Hepatocyte (in vitro differentiated cells): ENCODE results near the gene CDK18. TPM values are rescaled to one million over a fixed set of nuclear protein-coding genes. Genes with fewer than 3 reads are reported as not detected.

ENCODE experiments used
- DNase-seq: peaks from one replicate; pipeline ENCODE4 v3.0.0-alpha.2; 2016; ENCODE audit warnings: low spot score
- H2AFZ ChIP-seq: fragments of 200-600 bp; sonication (generic); 2 replicates; pipeline ENCODE4 v1.6.0; 2016; ENCODE audit warnings: antibody characterized with exemption, mild to moderate bottlenecking
- H3K27ac ChIP-seq: fragments of 200-600 bp; sonication (generic); 2 replicates; pipeline ENCODE4 v1.5.1; 2016; ENCODE audit warnings: mild to moderate bottlenecking
- H3K27me3 ChIP-seq: fragments of 200-600 bp; sonication (generic); 2 replicates; pipeline ENCODE4 v1.6.1; 2016
- H3K36me3 ChIP-seq: fragments of 200-600 bp; sonication (generic); replicated peaks from 2 replicates; pipeline ENCODE4 v1.5.1; 2016; ENCODE audit warnings: low read depth; ENCODE audit not compliant: insufficient read depth
- H3K4me1 ChIP-seq: fragments of 200-600 bp; sonication (generic); 2 replicates; pipeline ENCODE4 v1.5.1; 2016; ENCODE audit warnings: mild to moderate bottlenecking, moderate library complexity; ENCODE audit not compliant: insufficient read depth
- H3K4me2 ChIP-seq: fragments of 200-600 bp; sonication (generic); 2 replicates; pipeline ENCODE4 v1.6.0; 2016
- H3K4me3 ChIP-seq: fragments of 200-600 bp; sonication (generic); 2 replicates; pipeline ENCODE4 v1.5.1; 2016; ENCODE audit warnings: mild to moderate bottlenecking
- H3K79me2 ChIP-seq: fragments of 200-600 bp; sonication (generic); 2 replicates; pipeline ENCODE4 v1.6.0; 2017; ENCODE audit warnings: mild to moderate bottlenecking
- H3K9me2 ChIP-seq: fragments of 200-600 bp; sonication (generic); replicated peaks from 2 replicates; pipeline ENCODE4 v1.6.0; 2017; ENCODE audit warnings: mild to moderate bottlenecking; ENCODE audit not compliant: insufficient read depth
- H3K9me3 ChIP-seq: fragments of 200-600 bp; sonication (generic); 2 replicates; pipeline ENCODE4 v1.5.1; 2016; ENCODE audit warnings: low read depth, mild to moderate bottlenecking
- H4K20me1 ChIP-seq: fragments of 200-600 bp; sonication (generic); 2 replicates; pipeline ENCODE4 v1.6.0; 2016; ENCODE audit warnings: mild to moderate bottlenecking; ENCODE audit not compliant: insufficient read depth, poor library complexity, severe bottlenecking
- EZH2 ChIP-seq: fragments of 200-600 bp; sonication (generic); IDR thresholded peaks from 2 replicates; pipeline ENCODE4 v1.6.1; 2016; ENCODE audit warnings: antibody characterized with exemption, mild to moderate bottlenecking, borderline replicate concordance
- EZH2phosphoT487 ChIP-seq: fragments of 200-600 bp; sonication (generic); IDR thresholded peaks from one replicate; pipeline ENCODE4 v1.6.1; 2018; ENCODE audit warnings: antibody characterized with exemption, mild to moderate bottlenecking, low read depth, moderate library complexity; ENCODE audit not compliant: unreplicated experiment, severe bottlenecking
- WGBS: methylation state at CpG from one replicate; pipeline ENCODE4 v1.1.6; 2016; ENCODE audit warnings: low lambda C conversion rate; ENCODE audit errors: missing lambda C conversion rate; 5-methylcytosine and 5-hydroxymethylcytosine counted together
- polyA plus RNA-seq: library from polyadenylated mRNA; unstranded; fragments of >200 nt; fragmentation: Nextera tagmentation; extraction: Ambion mirVana; gene quantifications from 2 replicates; pipeline ENCODE4 v1.2.1, GENCODE V29; 2016
- total RNA-seq: library from RNA; depleted of rRNA; stranded (reverse); fragments of >200 nt; gene quantifications from 2 replicates; pipeline ENCODE4 v1.2.3, GENCODE V29; 2014
- TF ChIP-seq, protein P1 (sequence below): fragments of 200-600 bp; sonication (generic); IDR thresholded peaks from 2 replicates; pipeline ENCODE4 v1.5.1; 2016; ENCODE audit warnings: antibody characterized with exemption, mild to moderate bottlenecking; ENCODE audit not compliant: poor library complexity

CDK18 gene
- total and polyA plus RNA-seq, 2 experiments from 2014 or later: 8.0 to 16.7 TPM

DNA sequence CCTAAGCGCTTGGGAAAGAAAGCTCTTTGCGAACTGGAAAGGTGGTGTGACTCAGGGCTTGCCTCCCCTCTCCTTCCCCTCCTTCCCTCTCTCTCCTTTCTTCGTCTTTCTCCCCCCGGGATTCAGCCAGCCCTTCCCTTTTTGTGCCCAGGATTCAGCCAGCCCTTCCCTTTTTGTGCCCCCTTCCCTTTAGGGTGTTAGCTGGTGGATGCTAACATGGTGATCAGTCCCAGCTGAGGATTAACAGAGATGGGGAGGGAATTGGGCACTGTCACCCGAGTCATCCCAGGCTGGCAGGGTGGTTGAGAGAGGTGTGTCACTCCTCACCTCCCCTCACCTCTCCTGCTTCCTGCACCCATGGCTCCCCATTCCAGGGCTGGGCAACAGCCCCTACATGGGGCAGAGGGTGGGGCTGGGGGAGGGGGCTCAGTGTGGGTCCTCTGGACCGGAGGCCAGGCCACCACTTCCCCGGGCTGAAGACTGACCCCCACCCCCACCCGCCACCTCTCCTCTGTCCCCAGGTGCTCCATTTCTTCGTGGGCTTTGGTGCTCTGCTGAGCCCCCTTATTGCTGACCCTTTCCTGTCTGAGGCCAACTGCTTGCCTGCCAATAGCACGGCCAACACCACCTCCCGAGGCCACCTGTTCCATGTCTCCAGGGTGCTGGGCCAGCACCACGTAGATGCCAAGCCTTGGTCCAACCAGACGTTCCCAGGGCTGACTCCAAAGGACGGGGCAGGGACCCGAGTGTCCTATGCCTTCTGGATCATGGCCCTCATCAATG, 75.9 kb downstream of the CDK18 start:
- peaks cover 11% of the 10 kb centered on the region for H3K4me1 ChIP-seq
- TF ChIP-seq EZH2 (no peak), EZH2phosphoT487 (no peak)
- TF ChIP-seq, protein P1, sequence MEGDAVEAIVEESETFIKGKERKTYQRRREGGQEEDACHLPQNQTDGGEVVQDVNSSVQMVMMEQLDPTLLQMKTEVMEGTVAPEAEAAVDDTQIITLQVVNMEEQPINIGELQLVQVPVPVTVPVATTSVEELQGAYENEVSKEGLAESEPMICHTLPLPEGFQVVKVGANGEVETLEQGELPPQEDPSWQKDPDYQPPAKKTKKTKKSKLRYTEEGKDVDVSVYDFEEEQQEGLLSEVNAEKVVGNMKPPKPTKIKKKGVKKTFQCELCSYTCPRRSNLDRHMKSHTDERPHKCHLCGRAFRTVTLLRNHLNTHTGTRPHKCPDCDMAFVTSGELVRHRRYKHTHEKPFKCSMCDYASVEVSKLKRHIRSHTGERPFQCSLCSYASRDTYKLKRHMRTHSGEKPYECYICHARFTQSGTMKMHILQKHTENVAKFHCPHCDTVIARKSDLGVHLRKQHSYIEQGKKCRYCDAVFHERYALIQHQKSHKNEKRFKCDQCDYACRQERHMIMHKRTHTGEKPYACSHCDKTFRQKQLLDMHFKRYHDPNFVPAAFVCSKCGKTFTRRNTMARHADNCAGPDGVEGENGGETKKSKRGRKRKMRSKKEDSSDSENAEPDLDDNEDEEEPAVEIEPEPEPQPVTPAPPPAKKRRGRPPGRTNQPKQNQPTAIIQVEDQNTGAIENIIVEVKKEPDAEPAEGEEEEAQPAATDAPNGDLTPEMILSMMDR: no peak
- H4K20me1 ChIP-seq: no peaks in the 10 kb centered on the region
- H3K9me2 ChIP-seq: no peaks in the 10 kb centered on the region
- H3K9me3 ChIP-seq: no peaks in the 10 kb centered on the region
- H2AFZ ChIP-seq: no peak overlapping the region
- H3K4me3 ChIP-seq: no peak overlapping the region
- no peak overlapping the region for H3K4me2 ChIP-seq
- no peaks in the 10 kb centered on the region for H3K79me2 ChIP-seq
- peaks cover 27% of the 10 kb centered on the region for H3K27me3 ChIP-seq
- no peaks in the 10 kb centered on the region for H3K36me3 ChIP-seq
- H3K27ac ChIP-seq: no peak overlapping the region
- no peak for DNase-seq
- 81% methylated on average over 11 of the region's 15 CpGs for WGBS

DNA sequence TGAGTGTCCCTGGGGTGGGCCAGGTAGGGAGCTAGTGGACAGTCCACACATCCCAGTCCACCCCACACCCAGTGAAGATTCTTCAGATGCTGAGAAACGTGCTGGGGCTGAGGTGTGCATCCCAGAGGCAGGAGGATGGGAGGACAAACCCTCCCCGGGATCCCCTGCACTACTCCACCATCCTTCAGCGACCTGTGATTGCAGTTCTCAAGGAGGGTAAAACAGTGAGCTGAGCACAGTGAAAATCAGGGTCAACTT, 76.4 kb downstream of the CDK18 start:
- no peaks in the 10 kb centered on the region for H4K20me1 ChIP-seq

DNA sequence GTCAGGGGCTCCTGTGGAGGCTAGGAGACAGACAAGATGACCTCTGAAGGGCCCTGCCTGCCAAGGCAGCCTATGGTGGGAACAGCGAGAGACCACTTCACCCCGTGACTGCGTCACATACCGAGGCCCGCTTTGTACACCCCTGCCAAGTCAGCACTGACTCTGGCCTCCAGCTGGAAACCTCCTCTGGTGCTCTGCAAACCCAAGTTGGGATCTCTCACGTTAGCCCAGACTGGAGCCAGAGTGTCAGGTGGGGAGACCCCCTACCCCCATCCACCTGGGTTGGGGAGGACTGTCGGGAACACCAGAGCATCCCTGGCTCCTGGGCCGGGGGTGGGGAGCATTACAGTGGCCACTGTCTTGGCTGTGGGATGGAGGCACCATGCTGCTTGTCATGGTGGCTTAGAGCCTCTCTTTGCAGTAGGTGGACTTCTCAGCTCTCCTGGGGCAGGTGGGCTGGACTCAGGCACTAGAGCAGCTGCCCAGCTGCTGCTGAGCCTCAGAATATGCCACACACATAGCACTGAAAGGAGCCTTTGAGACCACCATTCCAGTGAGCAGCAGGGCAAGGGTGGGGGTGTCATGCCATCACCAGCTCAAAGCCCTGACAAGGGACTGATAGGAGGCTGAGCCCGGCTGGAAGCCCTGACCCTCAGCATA, 77.0 kb downstream of the CDK18 start:
- Histone ChIP-seq H3K27ac (peak overlapping the region; percentile 53), H3K27me3 (peaks cover 27% of the 10 kb centered on the region), H3K36me3 (no peaks in the 10 kb centered on the region), H3K4me1 (peaks cover 11% of the 10 kb centered on the region), H3K79me2 (no peaks in the 10 kb centered on the region), H2AFZ (no peak overlapping the region), H3K9me2 (no peaks in the 10 kb centered on the region), H3K4me3 (no peak overlapping the region), H4K20me1 (no peaks in the 10 kb centered on the region), H3K4me2 (no peak overlapping the region), H3K9me3 (no peaks in the 10 kb centered on the region)
- WGBS: 91% methylated on average over 9 of the region's 9 CpGs
- TF ChIP-seq EZH2phosphoT487 (no peak), EZH2 (no peak)
- TF ChIP-seq, protein P1: no peak
- DNase-seq: no peak

More for the DNA sequence above, 76.4 kb downstream of the CDK18 start:
- Histone ChIP-seq H3K79me2 (no peaks in the 10 kb centered on the region), H3K4me2 (no peak overlapping the region), H3K36me3 (no peaks in the 10 kb centered on the region), H3K9me2 (no peaks in the 10 kb centered on the region), H3K9me3 (no peaks in the 10 kb centered on the region), H3K4me3 (no peak overlapping the region), H3K4me1 (peaks cover 11% of the 10 kb centered on the region), H2AFZ (no peak overlapping the region), H3K27me3 (peaks cover 27% of the 10 kb centered on the region), H3K27ac (no peak overlapping the region)
- DNase-seq: no peak
- TF ChIP-seq, protein P1: no peak
- TF ChIP-seq EZH2phosphoT487: no peak
- no peak for TF ChIP-seq EZH2
- 81% methylated on average over 3 of the region's 3 CpGs for WGBS
